Mesenchymal stem cell (in vitro differentiated cells and primary cell): ENCODE results near the gene ACSM2A. TPM values are rescaled to one million over a fixed set of nuclear protein-coding genes. Genes with fewer than 3 reads are reported as not detected.
"Not testable (repeated sequence)": the region's sequence is repeated elsewhere in the genome, so short reads cannot be mapped to it uniquely, and the experiment has no call there.

ENCODE experiments used
- DNase-seq: peaks from one replicate; pipeline ENCODE4 v3.0.0-alpha.2; 2013
- H2AFZ ChIP-seq: one replicate; pipeline ENCODE4 v1.6.1; 2013; ENCODE audit warnings: low read depth, mild to moderate bottlenecking, control low read depth, inconsistent platforms, low read length, moderate library complexity
- H2AK5ac ChIP-seq: 2 replicates; pipeline ENCODE4 v1.6.1; 2013; ENCODE audit warnings: low read length, moderate library complexity, mild to moderate bottlenecking, inconsistent platforms; ENCODE audit not compliant: severe bottlenecking
- H2BK120ac ChIP-seq: one replicate; pipeline ENCODE4 v1.6.1; 2013; ENCODE audit warnings: low read depth, mild to moderate bottlenecking, inconsistent platforms, low read length, moderate library complexity
- H2BK12ac ChIP-seq, 2 experiments: one replicate each; pipeline ENCODE4 v1.6.1; 2013; ENCODE audit warnings: inconsistent platforms in 2 of 2, low read length in 2 of 2, mild to moderate bottlenecking in 2 of 2, moderate library complexity in 2 of 2, control low read depth in 1 of 2
- H2BK15ac ChIP-seq: one replicate; pipeline ENCODE4 v1.6.1; 2013; ENCODE audit warnings: mild to moderate bottlenecking, low read depth, inconsistent platforms; ENCODE audit not compliant: poor library complexity, severe bottlenecking
- H2BK5ac ChIP-seq: 2 replicates; pipeline ENCODE4 v1.6.1; 2013; ENCODE audit warnings: low read depth, mild to moderate bottlenecking, low read length, control low read depth, inconsistent platforms; ENCODE audit not compliant: poor library complexity, severe bottlenecking
- H3K14ac ChIP-seq, 2 experiments: one replicate each; pipeline ENCODE4 v1.6.1; 2013; ENCODE audit warnings: inconsistent platforms in 2 of 2, low read length in 2 of 2, control low read depth in 1 of 2, mild to moderate bottlenecking in 1 of 2, moderate library complexity in 1 of 2
- H3K18ac ChIP-seq, 2 experiments: one replicate each; pipeline ENCODE4 v1.6.1; 2013; ENCODE audit warnings: inconsistent platforms in 2 of 2, low read length in 2 of 2, control low read depth in 1 of 2, low read depth in 1 of 2, mild to moderate bottlenecking in 1 of 2
- H3K23ac ChIP-seq, 2 experiments: one replicate each; pipeline ENCODE4 v1.6.1; 2013; ENCODE audit warnings: inconsistent platforms in 2 of 2, low read length in 2 of 2, mild to moderate bottlenecking in 2 of 2, moderate library complexity in 2 of 2, control low read depth in 1 of 2
- H3K27ac ChIP-seq: 2 replicates; pipeline ENCODE4 v1.5.1; 2013; ENCODE audit warnings: mild to moderate bottlenecking, moderate library complexity, low read length, control low read depth, inconsistent platforms; ENCODE audit not compliant: poor library complexity, severe bottlenecking
- H3K27me3 ChIP-seq, 2 experiments: 2 replicates each; pipeline versions ENCODE4 v1.6.1 to v1.7.0; 2013; ENCODE audit warnings: low read length in 2 of 2, mild to moderate bottlenecking in 2 of 2, moderate library complexity in 2 of 2, control low read depth in 1 of 2, inconsistent platforms in 1 of 2; ENCODE audit not compliant: control insufficient read depth in 1 of 2, insufficient read depth in 1 of 2
- H3K36me3 ChIP-seq, 2 experiments: 2 replicates each; pipeline versions ENCODE4 v1.6.1 to v1.7.0; 2013; ENCODE audit warnings: low read length in 2 of 2, control low read depth in 1 of 2, inconsistent platforms in 1 of 2, low read depth in 1 of 2, mild to moderate bottlenecking in 1 of 2; ENCODE audit not compliant: insufficient read depth in 2 of 2, control insufficient read depth in 1 of 2
- H3K4ac ChIP-seq, 2 experiments: one replicate each; pipeline ENCODE4 v1.6.1; 2013; ENCODE audit warnings: inconsistent platforms in 2 of 2, low read length in 2 of 2, mild to moderate bottlenecking in 2 of 2, moderate library complexity in 2 of 2, control low read depth in 1 of 2, low read depth in 1 of 2
- H3K4me1 ChIP-seq: 2 replicates; pipeline ENCODE4 v1.6.1; 2013; ENCODE audit warnings: low read depth, low read length, control low read depth; ENCODE audit not compliant: control insufficient read depth, insufficient read depth
- H3K4me2 ChIP-seq: 2 replicates; pipeline ENCODE4 v1.6.1; 2013; ENCODE audit warnings: low read length, mild to moderate bottlenecking, inconsistent platforms; ENCODE audit not compliant: poor library complexity, severe bottlenecking
- H3K4me3 ChIP-seq, 2 experiments: 2 replicates each; pipeline versions ENCODE4 v1.5.1 to v1.7.0; 2013; ENCODE audit warnings: low read length in 2 of 2, mild to moderate bottlenecking in 2 of 2, control low read depth in 1 of 2, low read depth in 1 of 2; ENCODE audit not compliant: insufficient read depth in 1 of 2
- H3K79me1 ChIP-seq: replicated peaks from 2 replicates; pipeline ENCODE4 v1.6.1; 2013; ENCODE audit warnings: mild to moderate bottlenecking, control low read depth, low read length, inconsistent platforms; ENCODE audit not compliant: poor library complexity, severe bottlenecking
- H3K9ac ChIP-seq: 2 replicates; pipeline ENCODE4 v1.7.0; 2013; ENCODE audit warnings: mild to moderate bottlenecking, low read length, moderate library complexity
- H3K9me3 ChIP-seq: 2 replicates; pipeline ENCODE4 v1.7.0; 2013; ENCODE audit warnings: mild to moderate bottlenecking, low read length; ENCODE audit not compliant: control insufficient read depth
- H4K8ac ChIP-seq: one replicate; pipeline ENCODE4 v1.6.1; 2013; ENCODE audit warnings: inconsistent platforms, mild to moderate bottlenecking, low read length, moderate library complexity
- H4K91ac ChIP-seq: one replicate; pipeline ENCODE4 v1.6.1; 2013; ENCODE audit warnings: mild to moderate bottlenecking, low read length, inconsistent platforms
- WGBS: methylation state at CpG from one replicate; pipeline ENCODE4 v1.1.7; 2013; ENCODE audit warnings: mixed read lengths; 5-methylcytosine and 5-hydroxymethylcytosine counted together
- polyA plus RNA-seq, 2 experiments: library from polyadenylated mRNA; stranded (reverse); fragments of 200-250 nt; gene quantifications; one replicate each; pipeline ENCODE4 v1.2.3, GENCODE V29; 2013

Gene ACSM2A, protein sequence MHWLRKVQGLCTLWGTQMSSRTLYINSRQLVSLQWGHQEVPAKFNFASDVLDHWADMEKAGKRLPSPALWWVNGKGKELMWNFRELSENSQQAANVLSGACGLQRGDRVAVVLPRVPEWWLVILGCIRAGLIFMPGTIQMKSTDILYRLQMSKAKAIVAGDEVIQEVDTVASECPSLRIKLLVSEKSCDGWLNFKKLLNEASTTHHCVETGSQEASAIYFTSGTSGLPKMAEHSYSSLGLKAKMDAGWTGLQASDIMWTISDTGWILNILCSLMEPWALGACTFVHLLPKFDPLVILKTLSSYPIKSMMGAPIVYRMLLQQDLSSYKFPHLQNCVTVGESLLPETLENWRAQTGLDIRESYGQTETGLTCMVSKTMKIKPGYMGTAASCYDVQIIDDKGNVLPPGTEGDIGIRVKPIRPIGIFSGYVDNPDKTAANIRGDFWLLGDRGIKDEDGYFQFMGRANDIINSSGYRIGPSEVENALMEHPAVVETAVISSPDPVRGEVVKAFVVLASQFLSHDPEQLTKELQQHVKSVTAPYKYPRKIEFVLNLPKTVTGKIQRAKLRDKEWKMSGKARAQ
- not detected for polyA plus RNA-seq (2013, experiment 1 of 2)
- polyA plus RNA-seq (2013, experiment 2 of 2) = not detected

GRCh38 chr16:20451364-20451763 lies at the start of gene ACSM2A:
Gene ACSM2A (plus strand): TSS chr16:20451521. CDS start chr16:20460115, 8,594 bp downstream.
- H3K27ac ChIP-seq, H3K4me2 ChIP-seq, H3K4me3 ChIP-seq, H3K79me1 ChIP-seq, DNase-seq, H3K36me3 ChIP-seq, H3K14ac ChIP-seq, H3K4me1 ChIP-seq, H3K18ac ChIP-seq, H2BK5ac ChIP-seq, H3K23ac ChIP-seq, H3K27me3 ChIP-seq, H2AFZ ChIP-seq, H4K91ac ChIP-seq, H2AK5ac ChIP-seq, H2BK15ac ChIP-seq, H3K9me3 ChIP-seq, H2BK12ac ChIP-seq, H3K4ac ChIP-seq, H4K8ac ChIP-seq, H3K9ac ChIP-seq, H2BK120ac ChIP-seq: not testable (repeated sequence)
- no CpG with 5 or more reads among the region's 1 CpG for WGBS

GRCh38 chr16:20402651-20403050 lies 48.7 kb upstream of the ACSM2A start:
- Histone ChIP-seq H3K4me1 (peaks cover 7% of the 10 kb centered on the region), H3K4me2 (no peak overlapping the region)

DNA sequence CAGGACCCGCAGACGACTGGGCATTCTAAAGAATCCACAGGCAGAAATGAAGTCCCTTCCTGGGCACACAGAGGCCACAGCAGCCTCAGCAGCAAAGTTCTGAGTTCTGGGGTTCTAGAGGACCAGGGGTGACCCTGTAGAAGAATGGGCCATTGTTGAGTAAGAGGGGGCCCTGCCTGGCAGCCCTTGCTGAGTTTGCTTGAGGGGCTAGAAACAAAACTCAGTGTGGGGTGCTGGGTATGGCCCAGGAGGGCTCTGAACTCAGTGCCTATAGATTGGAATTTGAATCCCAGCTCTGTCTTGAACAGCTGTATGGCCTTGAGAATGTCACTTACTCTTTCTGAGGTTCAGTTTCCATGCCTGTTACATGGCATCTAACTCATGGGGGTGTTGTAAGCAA lies 46.7 kb upstream of the ACSM2A start, which contains the start of gene PDILT:
PDILT (minus strand) TSS at position 101 of the 400 bp plus-strand sequence. CDS start 5,437 bp downstream, outside the sequence.
- H3K27ac ChIP-seq = no peak within 1 kb of the TSS
- H3K18ac ChIP-seq = no peak within 1 kb of the TSS
- H3K14ac ChIP-seq = no peak within 1 kb of the TSS
- no peak within 1 kb of the TSS for H4K8ac ChIP-seq
- H2BK12ac ChIP-seq = no peak within 1 kb of the TSS
- H3K4me1 ChIP-seq = peaks cover 7% of the 10 kb centered on the region
- H2BK5ac ChIP-seq = no peak within 1 kb of the TSS
- H3K27me3 ChIP-seq = no peaks in the 10 kb centered on the region
- no peaks in the 10 kb centered on the region for H3K79me1 ChIP-seq
- 64% methylated on average over 2 of the region's 2 CpGs for WGBS
- H2BK15ac ChIP-seq = no peak within 1 kb of the TSS
- no peak within 1 kb of the TSS for H4K91ac ChIP-seq
- DNase-seq = no peak
- no peak within 1 kb of the TSS for H3K4ac ChIP-seq
- H3K36me3 ChIP-seq = no peaks in the 10 kb centered on the region
- no peaks in the 10 kb centered on the region for H3K9me3 ChIP-seq
- H2AFZ ChIP-seq = no peak within 1 kb of the TSS
- no peak within 1 kb of the TSS for H3K4me3 ChIP-seq
- no peak within 1 kb of the TSS for H2BK120ac ChIP-seq
- no peak within 1 kb of the TSS for H3K4me2 ChIP-seq
- no peak within 1 kb of the TSS for H3K23ac ChIP-seq
- H3K9ac ChIP-seq = no peak within 1 kb of the TSS
- H2AK5ac ChIP-seq = no peak within 1 kb of the TSS

More at GRCh38 chr16:20402651-20403050, 48.7 kb upstream of the ACSM2A start:
- Histone ChIP-seq H3K27me3 (peaks cover 0 to 3% of the 10 kb centered on the region in 2 experiments), H3K18ac (no peak overlapping the region), H3K4me3 (no peak overlapping the region), H3K23ac (no peak overlapping the region), H2BK12ac (no peak overlapping the region), H3K9ac (no peak overlapping the region), H2AK5ac (peak overlapping the region; percentile 45), H2BK5ac (no peak overlapping the region), H3K4ac (no peak overlapping the region), H3K9me3 (no peaks in the 10 kb centered on the region), H3K79me1 (no peaks in the 10 kb centered on the region), H3K36me3 (no peaks in the 10 kb centered on the region), H4K8ac (no peak overlapping the region), H2BK15ac (no peak overlapping the region), H2AFZ (no peak overlapping the region), H4K91ac (no peak overlapping the region), H3K14ac (no peak overlapping the region), H2BK120ac (no peak overlapping the region), H3K27ac (no peak overlapping the region)
- 94% methylated on average over 2 of the region's 2 CpGs for WGBS
- DNase-seq = no peak

- no peak within 1 kb of the TSS for H3K4me2 ChIP-seq
- H3K4me1 ChIP-seq = no peaks in the 10 kb centered on the region
- H3K4me3 ChIP-seq = peak within 1 kb of the TSS in 1 of 2 experiments; percentile 53
- no peak within 1 kb of the TSS for H2BK15ac ChIP-seq
- H3K18ac ChIP-seq = no peak within 1 kb of the TSS
- H3K27me3 ChIP-seq = no peaks in the 10 kb centered on the region
- peak within 1 kb of the TSS; percentile 35 for H2BK5ac ChIP-seq
- H2BK12ac ChIP-seq = no peak within 1 kb of the TSS
- H3K79me1 ChIP-seq = no peaks in the 10 kb centered on the region
- H3K9ac ChIP-seq = peak within 1 kb of the TSS; percentile 67
- H3K36me3 ChIP-seq = no peaks in the 10 kb centered on the region
- H3K27ac ChIP-seq = peak within 1 kb of the TSS; percentile 72
- no peak within 1 kb of the TSS for H3K14ac ChIP-seq
- H4K8ac ChIP-seq = no peak within 1 kb of the TSS
- 56% methylated on average over 3 of the region's 6 CpGs for WGBS
- no peak within 1 kb of the TSS for H3K4ac ChIP-seq
- H2BK120ac ChIP-seq = no peak within 1 kb of the TSS
- no peak within 1 kb of the TSS for H4K91ac ChIP-seq
- DNase-seq = no peak
- H3K23ac ChIP-seq = no peak within 1 kb of the TSS
- no peak within 1 kb of the TSS for H2AFZ ChIP-seq
- H3K9me3 ChIP-seq = no peaks in the 10 kb centered on the region
- peak within 1 kb of the TSS; percentile 41 for H2AK5ac ChIP-seq
Observed at GRCh38 chr16:20409398-20410120, 41.8 kb upstream of the ACSM2A start, which contains the start of gene ACSM5. Gene ACSM5 (plus strand): TSS chr16:20409534. CDS start chr16:20411485, 1,951 bp downstream.
